GM21528 (cell line): Measurements from ENCODE around the gene YKT6.
"Not testable (repeated sequence)": the region's sequence is repeated elsewhere in the genome, so short reads cannot be mapped to it uniquely, and the experiment has no call there.

ENCODE experiments used
- ATAC-seq: cut with Tn5 transposase; IDR thresholded peaks from one replicate; pipeline ENCODE4 v1.9.1; 2021; ENCODE audit warnings: mild to moderate bottlenecking, moderate library complexity; ENCODE audit not compliant: unreplicated experiment, low FRiP score

Gene YKT6

GRCh38 chr7:44171901-44172300, 28.9 kb upstream of the YKT6 start:
- not testable (repeated sequence) for ATAC-seq

GRCh38 chr7:44172352-44172751, 28.4 kb upstream of the YKT6 start:
- no peak for ATAC-seq

GRCh38 chr7:44172803-44173424, 27.9 kb upstream of the YKT6 start:
- no peak for ATAC-seq

- ATAC-seq, result no peak
These were observed 26.7 kb upstream of the YKT6 start for GRCh38 chr7:44173911-44174693.

- not testable (repeated sequence) for ATAC-seq
These were observed 26.2 kb upstream of the YKT6 start for GRCh38 chr7:44174694-44174948.

GRCh38 chr7:44175730-44176129, 25.0 kb upstream of the YKT6 start:
- ATAC-seq, result no peak

GRCh38 chr7:44176486-44176885, 24.3 kb upstream of the YKT6 start:
- no peak for ATAC-seq

GRCh38 chr7:44177570-44178131, 23.1 kb upstream of the YKT6 start:
- no peak for ATAC-seq

GRCh38 chr7:44180631-44181030, 20.1 kb upstream of the YKT6 start:
- no peak for ATAC-seq

GRCh38 chr7:44182827-44183226, 18.0 kb upstream of the YKT6 start:
- no peak for ATAC-seq

GRCh38 chr7:44183386-44183785, 17.4 kb upstream of the YKT6 start:
- no peak for ATAC-seq

GRCh38 chr7:44184206-44184872, 16.4 kb upstream of the YKT6 start:
- ATAC-seq, result no peak

- no peak for ATAC-seq
These were observed 15.8 kb upstream of the YKT6 start for GRCh38 chr7:44184873-44185446.

GRCh38 chr7:44185729-44186128, 15.0 kb upstream of the YKT6 start:
- no peak for ATAC-seq

GRCh38 chr7:44186736-44187135, 14.0 kb upstream of the YKT6 start:
- ATAC-seq, result no peak

- no peak for ATAC-seq
These were observed 13.0 kb upstream of the YKT6 start for GRCh38 chr7:44187636-44188416.

- ATAC-seq, result no peak
These were observed 12.1 kb upstream of the YKT6 start for GRCh38 chr7:44188480-44189225.

- ATAC-seq, result no peak
These were observed 11.3 kb upstream of the YKT6 start, which contains the start of gene GCK for GRCh38 chr7:44189286-44189992. TSS of gene GCK (minus strand) at chr7:44189439. CDS start at chr7:44188953, 486 bp downstream.
